ENCODE data around the gene VTCN1. TPM values are rescaled to one million over a fixed set of nuclear protein-coding genes. Genes with fewer than 3 reads are reported as not detected.

The VTCN1 gene
- total RNA-seq: under 1 TPM; under 0.01 TPM

GRCh38 chr1:117210831-117211261, at the start of gene VTCN1:
Gene VTCN1, minus strand, starts transcription at chr1:117210927. Its CDS starts 72 bp downstream, at chr1:117210855.

GRCh38 chr1:117121589-117122329, 89.0 kb downstream of the VTCN1 start, which contains the start of gene TRIM45:
Gene TRIM45, minus strand, starts transcription at chr1:117121749. Its CDS starts 548 bp downstream, at chr1:117121201.

Small RNA genes within 50 kb of the gene (small RNA-seq; reads per million reads assigned to genes)
- gene MIR942 (12.5 to 38.1 reads per million in 2 donors), gene RF00017 (0 reads per million in 2 donors)

Other genes starting within 250 kb of the VTCN1 start
- gene CD101, start 209.2 kb downstream of the VTCN1 start, total RNA-seq: under 1 TPM; 0.69 to 1.00 TPM
- gene TTF2, start 150.6 kb downstream of the VTCN1 start, total RNA-seq: 10 to 100 TPM; 27.5 to 31.6 TPM
- gene TRIM45, start 89.2 kb downstream of the VTCN1 start, total RNA-seq: 1 to 10 TPM; 1.3 to 2.8 TPM
- 10 to 100 TPM; 25.6 to 31.3 TPM for gene MAN1A2, start 156.5 kb upstream of the VTCN1 start, total RNA-seq